GM12878 (cell line): Measurements from ENCODE around the gene USP15. TPM values are rescaled to one million over a fixed set of nuclear protein-coding genes. Genes with fewer than 3 reads are reported as not detected.
"Not testable (repeated sequence)": the region's sequence is repeated elsewhere in the genome, so short reads cannot be mapped to it uniquely, and the experiment has no call there.

Source experiments
- ATAC-seq: fragments of 200-7000 bp; cut with Tn5 transposase; 3 replicates; pipeline ENCODE4 v1.9.1; 2020; ENCODE audit warnings: mild to moderate bottlenecking, moderate library complexity
- BruUV-seq: library from RNA; stranded (reverse); fragments of 400-500 nt; replicated peaks from 2 replicates; lab custom pipeline; 2021; lab: Mats Ljungman, UMichigan
- CTCF ChIA-PET: fragments of 300-600 bp; sonication (Branson Sonifier 250); formaldehyde crosslinking; extraction: SDS; loops from one replicate; lab custom pipeline; 2021; ENCODE audit warnings: inconsistent platforms; lab: Yijun Ruan, JAX
- POLR2A ChIA-PET: fragments of 350-600 bp; formaldehyde crosslinking; extraction: SDS; loops from one replicate; lab custom pipeline; 2021; ENCODE audit warnings: inconsistent platforms; lab: Charles Lee
- RAD21 ChIA-PET: fragments of 300-600 bp; sonication (Branson Sonifier 250); formaldehyde crosslinking; loops from one replicate; lab custom pipeline; 2023; ENCODE audit warnings: antibody characterized with exemption; ENCODE audit not compliant: unreplicated experiment; lab: Charles Lee
- SMC1A ChIA-PET: fragments of 300-600 bp; sonication (Branson Sonifier 250); formaldehyde crosslinking; loops from one replicate; lab custom pipeline; 2023; ENCODE audit not compliant: unreplicated experiment, uncharacterized antibody; lab: Charles Lee
- DNase-seq: peaks from one replicate; pipeline ENCODE4 v3.0.0-alpha.2; 2011; ENCODE audit warnings: low read depth, low spot score
- FAIRE-seq: peaks from 3 replicates; lab custom pipeline; 2011; peaks lifted over from hg19 to GRCh38; lab: Jason Lieb, UNC
- H2AFZ ChIP-seq: 2 replicates; pipeline ENCODE4 v1.6.0; 2011; ENCODE audit warnings: low read depth, low read length, control low read depth; ENCODE audit not compliant: control insufficient read depth
- H3K27ac ChIP-seq: 2 replicates; pipeline ENCODE4 v1.5.1; 2011; ENCODE audit warnings: control low read depth; ENCODE audit not compliant: control insufficient read depth, insufficient read depth
- H3K27me3 ChIP-seq, 2 experiments: replicated peaks in 1 of 2; 2 replicates each; pipeline versions ENCODE4 v1.6.0 to v1.6.1; 2011; ENCODE audit warnings: low read length in 1 of 2; ENCODE audit not compliant: control insufficient read depth in 2 of 2, insufficient read depth in 2 of 2
- H3K36me3 ChIP-seq, 2 experiments: 2 replicates each; pipeline ENCODE4 v1.5.1; 2011; ENCODE audit warnings: low read length in 1 of 2; ENCODE audit not compliant: control insufficient read depth in 2 of 2, insufficient read depth in 2 of 2
- H3K4me1 ChIP-seq: 2 replicates; pipeline ENCODE4 v1.6.1; 2011; ENCODE audit warnings: mild to moderate bottlenecking, low read length, moderate library complexity, mixed read lengths; ENCODE audit not compliant: control insufficient read depth, insufficient read depth
- H3K4me2 ChIP-seq: 2 replicates; pipeline ENCODE4 v1.6.0; 2011; ENCODE audit warnings: control low read depth; ENCODE audit not compliant: control insufficient read depth, insufficient read depth
- H3K4me3 ChIP-seq: fragments of 200-600 bp; sonication (generic); 2 replicates; pipeline ENCODE4 v1.5.1; 2016
- H3K79me2 ChIP-seq: 2 replicates; pipeline ENCODE4 v1.6.0; 2011; ENCODE audit warnings: low read length; ENCODE audit not compliant: control insufficient read depth, insufficient read depth
- H3K9ac ChIP-seq: 2 replicates; pipeline ENCODE4 v1.8.0; 2011; ENCODE audit warnings: low read length, control low read depth, mixed read lengths; ENCODE audit not compliant: control insufficient read depth, insufficient read depth
- H3K9me3 ChIP-seq: replicated peaks from 3 replicates; pipeline ENCODE4 v1.5.1; 2011; ENCODE audit warnings: mild to moderate bottlenecking, low read length; ENCODE audit not compliant: control insufficient read depth, insufficient read depth
- H4K20me1 ChIP-seq: 2 replicates; pipeline ENCODE4 v1.6.0; 2011; ENCODE audit not compliant: control insufficient read depth, insufficient read depth
- BHLHE40 ChIP-seq, 2 experiments: fragments of 450-650 bp in 1 of 2; IDR thresholded peaks; 2 replicates each; pipeline ENCODE4 v1.6.1; 2011 to 2017; ENCODE audit warnings: low read depth in 2 of 2, borderline replicate concordance in 1 of 2, improper control_type of control experiment in 1 of 2, low read length in 1 of 2, mild to moderate bottlenecking in 1 of 2
- BMI1 ChIP-seq: fragments of 450-650 bp; IDR thresholded peaks from 2 replicates; pipeline ENCODE4 v1.6.1; 2016; ENCODE audit warnings: mild to moderate bottlenecking, moderate library complexity, borderline replicate concordance
- MEF2B ChIP-seq: fragments of 450-650 bp; IDR thresholded peaks from 2 replicates; pipeline ENCODE4 v1.6.1; 2018; ENCODE audit warnings: mild to moderate bottlenecking, moderate library complexity; ENCODE audit not compliant: partially characterized antibody, poor library complexity, severe bottlenecking
- MTA3 ChIP-seq: IDR thresholded peaks from 2 replicates; pipeline ENCODE4 v1.6.1; 2012; ENCODE audit warnings: low read length, inconsistent platforms, borderline replicate concordance
- NFXL1 ChIP-seq: fragments of 450-650 bp; IDR thresholded peaks from 2 replicates; pipeline ENCODE4 v1.6.1; 2017; ENCODE audit warnings: antibody characterized with exemption, mild to moderate bottlenecking, borderline replicate concordance
- NR2C2 ChIP-seq: IDR thresholded peaks from 2 replicates; pipeline ENCODE4 v1.6.1; 2011; ENCODE audit warnings: borderline replicate concordance, low read depth; ENCODE audit not compliant: control insufficient read depth, insufficient read length
- SIN3A ChIP-seq: IDR thresholded peaks from 2 replicates; pipeline ENCODE4 v1.6.1; 2012; ENCODE audit warnings: low read depth, low read length, improper control_type of control experiment
- SMC3 ChIP-seq: IDR thresholded peaks from 2 replicates; pipeline ENCODE4 v1.6.1; 2011; ENCODE audit warnings: low read length, improper control_type of control experiment, borderline replicate concordance
- YBX1 ChIP-seq: fragments of 450-650 bp; IDR thresholded peaks from 2 replicates; pipeline ENCODE4 v1.6.1; 2016; ENCODE audit warnings: antibody characterized with exemption
- ZNF217 ChIP-seq: fragments of 450-650 bp; IDR thresholded peaks from 2 replicates; pipeline ENCODE4 v1.6.1; 2017; ENCODE audit warnings: antibody characterized with exemption, mild to moderate bottlenecking
- ZNF24 ChIP-seq: fragments of 450-650 bp; IDR thresholded peaks from 2 replicates; pipeline ENCODE4 v1.6.1; 2017; ENCODE audit warnings: antibody characterized with exemption, mild to moderate bottlenecking
- WGBS: methylation state at CpG from one replicate; pipeline ENCODE4 v1.1.6; 2016; ENCODE audit warnings: low lambda C conversion rate; ENCODE audit not compliant: insufficient replicate concordance, insufficient coverage; ENCODE audit errors: missing lambda C conversion rate; 5-methylcytosine and 5-hydroxymethylcytosine counted together
- in situ Hi-C: fragments of 300-500 bp; cut with MboI; formaldehyde crosslinking; loops from 9 replicates; pipeline ENCODE4 v1.14.3; 2018; ENCODE audit warnings: mixed read lengths
- intact Hi-C: fragments of 100-400 bp; cut with micrococcal nuclease; formaldehyde crosslinking; loops from one replicate; pipeline ENCODE4 v1.14.2; 2022; ENCODE audit not compliant: unreplicated experiment
- polyA plus RNA-seq, 11 experiments: library from polyadenylated mRNA; depleted of rRNA in 4 of 11; unstranded in 6 of 11; stranded (reverse) in 5 of 11; fragments of >200 nt; fragmentation: Nextera tagmentation in 4 of 11; fragmentation: Illumina TruSeq in 1 of 11; extraction: Ambion mirVana in 4 of 11; extraction: Trizol in 1 of 11; gene quantifications; 1 replicate in 1 of 11; 2 replicates in 10 of 11; pipeline versions ENCODE4 v1.2.1 to v1.2.3, GENCODE V29; 2011 to 2016; ENCODE audit warnings: inconsistent platforms in 2 of 11, missing spikeins in 2 of 11, low read depth in 1 of 11
- total RNA-seq, 4 experiments: library from RNA; depleted of rRNA in 3 of 4; stranded (reverse); fragments of >200 nt in 3 of 4; fragmentation: Illumina TruSeq in 1 of 4; extraction: Trizol in 1 of 4; gene quantifications; 2 replicates each; pipeline versions ENCODE4 v1.2.1 to v1.2.3, GENCODE V29; 2013 to 2021
- TF ChIP-seq, protein P1 (sequence below): IDR thresholded peaks from 2 replicates; pipeline ENCODE4 v1.6.1; 2011; ENCODE audit warnings: low read depth, low read length, improper control_type of control experiment, borderline replicate concordance
- TF ChIP-seq, protein P2 (sequence below): IDR thresholded peaks from 2 replicates; pipeline ENCODE4 v1.6.1; 2011; ENCODE audit warnings: mild to moderate bottlenecking, low read depth, low read length, moderate library complexity; ENCODE audit not compliant: insufficient replicate concordance

USP15 gene
- total and polyA plus RNA-seq, 10 of the 15 experiments (the other 5 are each of a cell fraction or from before 2014, with no cell fraction given), result 57.6 to 101 (median 90.2) TPM

DNA sequence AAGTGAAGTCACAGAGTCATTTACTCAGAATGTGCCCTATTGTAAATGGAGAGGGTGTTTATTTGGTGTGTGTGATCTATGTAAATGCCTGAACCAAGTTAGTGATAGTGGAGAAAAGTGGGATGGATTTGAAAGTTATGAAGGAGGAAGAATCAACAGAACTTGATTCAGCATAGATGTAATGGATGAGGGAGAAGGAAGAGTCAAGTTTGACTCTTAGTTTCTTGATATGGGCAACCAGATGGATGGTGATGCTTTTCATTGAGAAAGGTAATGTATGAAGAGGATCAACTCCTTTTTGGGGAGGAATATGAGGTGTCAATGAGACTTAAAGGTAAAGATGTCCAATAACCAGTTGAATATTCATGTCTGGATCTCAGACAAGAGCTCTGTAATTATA, 199.8 kb downstream of the USP15 start:
- in situ Hi-C loops, result no loop called here
- no peaks in the 10 kb centered on the region for H4K20me1 ChIP-seq
- no peak overlapping the region for H3K9ac ChIP-seq
- H3K79me2 ChIP-seq, result no peaks in the 10 kb centered on the region
- no peak overlapping the region for H3K27ac ChIP-seq
- ATAC-seq (no peak), FAIRE-seq (no peak), DNase-seq (no peak)
- no TSS peak for BruUV-seq
- intact Hi-C loops, result no loop called here
- no peaks in the 10 kb centered on the region for H3K27me3 ChIP-seq
- no peak overlapping the region for H3K4me2 ChIP-seq
- CTCF ChIA-PET, result interaction anchor here (2.4 kb wide), 1 partner anchor 22 kb away, joined by 5 read pairs; no protein-coding TSS in a partner anchor
- H3K4me3 ChIP-seq, result no peak overlapping the region
- no peak overlapping the region for H2AFZ ChIP-seq
- no peaks in the 10 kb centered on the region; the same call in 2 of the 3 replicates for H3K9me3 ChIP-seq
- H3K36me3 ChIP-seq, result no peaks in the 10 kb centered on the region
- no peaks in the 10 kb centered on the region for H3K4me1 ChIP-seq
- RAD21 ChIA-PET, result no interaction called here
- no peak for TF ChIP-seq YBX1
- TF ChIP-seq, protein P1, sequence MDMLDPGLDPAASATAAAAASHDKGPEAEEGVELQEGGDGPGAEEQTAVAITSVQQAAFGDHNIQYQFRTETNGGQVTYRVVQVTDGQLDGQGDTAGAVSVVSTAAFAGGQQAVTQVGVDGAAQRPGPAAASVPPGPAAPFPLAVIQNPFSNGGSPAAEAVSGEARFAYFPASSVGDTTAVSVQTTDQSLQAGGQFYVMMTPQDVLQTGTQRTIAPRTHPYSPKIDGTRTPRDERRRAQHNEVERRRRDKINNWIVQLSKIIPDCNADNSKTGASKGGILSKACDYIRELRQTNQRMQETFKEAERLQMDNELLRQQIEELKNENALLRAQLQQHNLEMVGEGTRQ, result no peak
- TF ChIP-seq SIN3A, result no peak
- TF ChIP-seq ZNF217, result no peak
- TF ChIP-seq NFXL1, result no peak
- TF ChIP-seq ZNF24, result no peak
- no peak for TF ChIP-seq BMI1
- TF ChIP-seq, protein P2, sequence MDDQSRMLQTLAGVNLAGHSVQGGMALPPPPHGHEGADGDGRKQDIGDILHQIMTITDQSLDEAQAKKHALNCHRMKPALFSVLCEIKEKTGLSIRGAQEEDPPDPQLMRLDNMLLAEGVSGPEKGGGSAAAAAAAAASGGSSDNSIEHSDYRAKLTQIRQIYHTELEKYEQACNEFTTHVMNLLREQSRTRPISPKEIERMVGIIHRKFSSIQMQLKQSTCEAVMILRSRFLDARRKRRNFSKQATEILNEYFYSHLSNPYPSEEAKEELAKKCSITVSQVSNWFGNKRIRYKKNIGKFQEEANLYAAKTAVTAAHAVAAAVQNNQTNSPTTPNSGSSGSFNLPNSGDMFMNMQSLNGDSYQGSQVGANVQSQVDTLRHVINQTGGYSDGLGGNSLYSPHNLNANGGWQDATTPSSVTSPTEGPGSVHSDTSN, result no peak
- TF ChIP-seq MEF2B, result no peak
- TF ChIP-seq SMC3, result no peak
- TF ChIP-seq NR2C2, result no peak
- no peak for TF ChIP-seq MTA3
- TF ChIP-seq BHLHE40 (IDR thresholded peaks at IDR 0.05; ENCODE audit: borderline replicate concordance in 1 of 2, low read depth in 2 of 2, low read length in 1 of 2), result no peak
- SMC1A ChIA-PET, result interaction anchor here (0.6 kb wide), 1 partner anchor 354 kb away, joined by 4 read pairs; no protein-coding TSS in a partner anchor
- POLR2A ChIA-PET, result no interaction called here

DNA sequence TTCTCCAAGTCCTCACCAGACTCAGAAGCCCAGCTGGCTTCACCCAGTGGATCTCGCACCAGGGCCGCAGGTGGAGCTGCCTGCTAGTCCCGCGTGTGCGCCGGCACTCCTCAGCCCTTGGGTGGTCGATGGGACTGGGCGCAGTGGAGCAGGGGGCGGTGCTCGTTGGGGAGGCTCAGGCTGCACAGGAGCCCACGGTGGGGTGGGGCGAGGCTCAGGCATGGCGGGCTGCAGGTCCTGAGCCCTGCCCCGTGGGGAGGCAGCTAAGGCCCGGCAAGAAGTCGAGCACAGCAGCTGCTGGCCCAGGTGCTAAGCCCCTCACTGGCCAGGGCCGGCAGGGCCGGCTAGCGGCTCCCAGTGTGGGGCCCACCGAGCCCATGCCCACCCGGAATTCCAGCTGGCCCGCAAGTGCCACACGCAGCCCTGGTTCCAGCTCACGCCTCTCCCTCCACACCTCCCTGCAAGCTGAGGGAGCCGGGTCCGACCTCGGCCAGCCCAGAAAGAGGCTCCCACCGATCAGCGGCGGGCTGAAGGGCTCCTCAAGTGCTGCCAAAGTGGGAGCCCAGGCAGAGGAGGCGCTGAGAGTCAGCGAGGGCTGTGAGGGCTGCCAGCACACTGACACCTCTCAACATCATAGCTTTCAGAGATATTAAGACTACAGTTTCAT, 201.1 kb downstream of the USP15 start:
- RAD21 ChIA-PET, H4K20me1 ChIP-seq, H3K4me3 ChIP-seq, in situ Hi-C loops, H3K4me2 ChIP-seq, H3K9ac ChIP-seq, H3K27ac ChIP-seq, H3K9me3 ChIP-seq, FAIRE-seq, H3K36me3 ChIP-seq, BruUV-seq, ATAC-seq, DNase-seq, SMC1A ChIA-PET, intact Hi-C loops, H2AFZ ChIP-seq, H3K27me3 ChIP-seq, H3K79me2 ChIP-seq, H3K4me1 ChIP-seq: not testable (repeated sequence)
- ChIA-PET POLR2A (interaction anchor here (0.6 kb wide), 1 partner anchor 24 kb away, joined by 6 read pairs; no protein-coding TSS in a partner anchor), CTCF (interaction anchor here (2.4 kb wide), 1 partner anchor 23 kb away, joined by 5 read pairs; no protein-coding TSS in a partner anchor)
- WGBS, result 75% methylated on average over 16 of the region's 32 CpGs
